ENCODE results near the gene FBXO15. TPM values are rescaled to one million over a fixed set of nuclear protein-coding genes. Genes with fewer than 3 reads are reported as not detected.

The FBXO15 gene
- total RNA-seq, 1 experiment from 2014 or later = 0.91 TPM

DNA sequence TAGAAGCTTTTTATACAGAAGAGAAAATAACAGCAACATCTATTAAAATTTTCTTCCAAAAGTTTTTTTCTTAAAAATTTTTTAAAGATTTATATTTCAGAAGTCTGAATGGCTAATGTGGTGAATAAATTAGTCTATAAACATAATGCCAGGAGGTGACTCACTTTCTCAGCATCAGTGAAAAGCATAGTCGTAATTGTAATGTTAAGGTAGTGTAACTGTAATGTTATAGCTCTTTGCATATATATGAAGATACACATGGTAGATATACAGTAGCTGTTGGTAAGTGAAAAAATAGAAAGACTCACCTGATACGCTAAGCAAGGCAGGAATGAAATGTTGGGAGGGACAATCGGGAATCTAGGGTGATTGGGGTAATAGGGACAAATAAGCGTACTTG, 6.2 kb upstream of the FBXO15 start:
- no peak for DNase-seq (ENCODE audit: low read depth)

DNA sequence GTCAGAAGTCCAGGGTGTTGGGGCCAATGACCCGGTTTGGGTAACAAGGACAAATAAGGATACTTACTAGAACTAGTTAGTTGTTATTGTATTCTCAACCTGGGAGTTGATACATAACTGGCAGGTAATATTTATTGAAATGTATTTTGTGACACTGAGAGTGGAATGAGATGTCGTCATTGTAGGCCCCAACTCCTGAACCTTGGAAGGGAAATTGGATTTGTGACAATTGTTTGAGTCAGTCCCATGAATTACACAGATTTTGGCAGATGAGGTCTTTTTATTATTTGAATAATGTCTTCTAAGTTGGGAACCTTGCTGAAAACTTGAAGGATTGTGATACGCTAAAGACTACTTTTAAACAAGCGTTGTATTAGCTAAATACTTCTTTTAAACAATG, 5.7 kb upstream of the FBXO15 start:
- DNase-seq (ENCODE audit: low read depth) = no peak

DNA sequence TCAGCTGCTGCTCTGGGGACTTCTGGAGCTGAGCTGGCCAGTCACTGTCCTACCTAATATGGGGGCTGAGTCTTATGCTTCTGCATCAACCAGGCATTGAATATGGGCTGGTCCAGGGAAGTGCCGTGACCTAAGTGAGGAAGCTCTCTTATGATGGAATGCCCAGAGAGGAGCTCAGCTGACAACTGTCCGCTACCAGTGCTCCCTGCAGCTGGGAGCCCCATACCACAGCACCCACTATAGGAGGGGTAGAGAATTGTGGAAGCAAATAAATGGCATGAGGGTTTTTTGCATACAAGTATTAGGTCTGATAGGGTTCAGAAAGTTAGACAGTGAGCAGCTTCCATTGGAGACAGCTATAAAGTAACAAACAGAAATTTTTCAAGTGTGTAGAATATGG, 5.2 kb upstream of the FBXO15 start:
- no peak for DNase-seq (ENCODE audit: low read depth)

DNA sequence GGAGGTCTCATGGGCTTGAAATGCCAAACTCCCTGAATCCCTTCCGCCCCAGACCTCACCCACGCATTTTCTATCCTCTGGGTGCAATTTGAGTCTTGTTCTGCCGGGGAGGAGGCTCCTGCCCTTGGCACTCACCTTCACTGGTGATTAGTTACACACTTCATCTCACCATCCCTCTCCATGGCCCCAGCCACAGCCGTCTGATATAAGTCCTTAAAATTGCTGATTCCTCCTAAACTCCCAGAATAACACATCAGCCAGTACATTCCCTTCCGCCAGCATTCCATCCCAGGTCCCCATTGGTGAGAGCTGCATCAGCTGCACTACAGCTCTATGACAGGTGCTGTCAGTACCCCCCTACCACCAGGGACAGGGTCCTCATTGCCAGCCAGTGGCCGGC, 4.6 kb upstream of the FBXO15 start:
- DNase-seq (ENCODE audit: low read depth) = no peak

DNA sequence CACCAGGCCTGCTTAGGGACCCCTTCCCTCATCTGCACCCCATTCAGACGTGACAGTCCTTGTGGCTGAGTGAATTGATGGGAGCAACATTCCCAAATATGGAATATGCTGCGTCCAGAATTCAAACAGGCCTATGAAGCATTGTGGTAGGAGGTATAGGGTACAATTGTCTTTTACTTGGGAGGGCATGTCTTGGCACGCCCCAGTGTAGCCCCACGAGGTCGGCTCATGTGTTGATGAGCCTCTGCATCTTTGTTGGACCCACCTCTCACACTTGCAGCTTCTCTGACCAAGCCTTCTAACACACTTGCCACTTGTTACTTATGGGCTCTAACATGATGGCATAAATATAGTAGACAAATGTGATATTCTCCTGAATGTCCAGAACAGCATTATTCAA, 2.2 kb upstream of the FBXO15 start:
- DNase-seq (ENCODE audit: low read depth) = no peak

DNA sequence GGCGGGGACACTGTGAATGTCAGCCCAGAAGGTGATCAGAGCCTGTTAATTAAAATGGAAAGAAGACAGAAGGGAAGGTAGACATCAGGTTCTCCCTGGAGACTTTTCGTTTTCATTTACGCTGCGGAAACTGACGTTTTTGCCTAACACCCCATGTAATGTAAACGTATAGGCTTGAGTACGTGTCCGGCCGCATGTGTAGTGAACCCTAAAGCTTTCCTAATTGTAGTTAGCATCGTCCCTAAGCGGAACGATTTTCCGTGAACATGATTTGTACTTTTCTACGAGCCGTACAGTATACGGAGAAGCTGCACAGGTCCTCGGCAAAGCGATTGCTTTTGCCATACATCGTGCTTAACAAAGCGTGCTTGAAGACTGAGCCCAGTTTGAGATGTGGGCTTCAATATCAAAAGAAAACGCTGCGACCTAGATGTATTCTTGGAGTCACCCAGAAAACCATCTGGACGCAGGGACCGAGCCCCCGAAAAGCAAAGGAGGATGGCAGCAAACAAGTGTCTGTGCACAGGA, 973 bp upstream of the FBXO15 start:
- no peak for DNase-seq (ENCODE audit: low read depth)

DNA sequence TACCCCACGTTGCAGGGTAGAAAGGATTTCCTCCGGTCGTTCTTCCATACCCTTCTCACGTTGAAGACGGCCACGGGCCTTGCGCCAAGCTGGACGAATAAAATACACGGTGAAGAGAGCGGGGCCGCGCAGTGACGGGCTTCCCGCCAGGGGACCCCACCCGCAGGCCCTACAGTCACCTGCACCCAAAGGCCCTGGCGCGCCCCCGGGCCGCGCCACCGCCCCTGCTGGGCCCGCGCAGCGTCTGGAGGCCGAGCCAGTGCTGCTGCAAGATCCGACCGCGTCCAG, 199 bp downstream of the FBXO15 start:
- no peak for DNase-seq (ENCODE audit: low read depth)

- no peak for DNase-seq (ENCODE audit: low read depth)
Measured at GRCh38 chr18:74146756-74147155, 878 bp downstream of the FBXO15 start.

- DNase-seq (ENCODE audit: low read depth) = no peak
Measured at GRCh38 chr18:74142252-74142651, 5.4 kb downstream of the FBXO15 start.

GRCh38 chr18:74141667-74142066, 6.0 kb downstream of the FBXO15 start:
- DNase-seq (ENCODE audit: low read depth) = no peak

DNA sequence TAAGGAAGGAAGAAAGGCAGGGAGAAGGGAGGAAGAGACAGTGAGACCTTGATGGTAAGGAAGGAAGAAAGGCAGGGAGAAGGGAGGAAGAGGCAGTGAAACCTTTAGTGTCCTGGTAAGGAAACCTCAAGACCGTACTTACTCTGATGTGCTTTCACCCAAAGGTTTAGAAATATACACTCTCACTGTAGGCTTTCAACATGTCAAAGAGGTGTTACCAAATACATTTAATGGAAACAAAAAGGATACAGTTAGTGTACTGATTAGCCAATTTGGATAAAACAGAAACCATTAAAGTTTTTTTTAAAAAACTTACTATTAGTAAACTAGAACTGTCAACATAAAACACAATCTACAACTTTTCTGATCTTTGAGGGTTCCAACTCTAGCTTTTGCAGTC, 7.1 kb downstream of the FBXO15 start:
- DNase-seq (ENCODE audit: low read depth) = no peak

GRCh38 chr18:74139888-74140287, 7.7 kb downstream of the FBXO15 start:
- peak; percentile 32 for DNase-seq (ENCODE audit: low read depth)

DNA sequence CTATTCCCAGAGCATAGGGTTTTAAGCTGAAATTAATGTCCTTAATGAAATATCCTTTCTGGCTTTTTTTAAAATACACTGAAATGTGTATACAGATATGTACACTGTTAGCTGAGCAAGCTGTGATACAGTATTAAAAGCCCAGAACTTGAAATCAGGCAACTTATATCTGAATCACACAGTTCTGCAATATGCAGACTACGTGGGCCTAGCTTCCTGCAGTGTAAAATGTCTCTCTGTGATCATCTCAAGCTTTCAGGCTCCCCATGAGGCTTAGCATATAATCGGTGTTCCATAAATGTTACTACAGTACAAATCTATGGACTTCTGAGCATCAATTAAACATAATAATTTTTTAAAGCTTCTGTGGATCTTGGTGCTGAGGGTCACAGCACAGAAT, 8.2 kb downstream of the FBXO15 start:
- no peak for DNase-seq (ENCODE audit: low read depth)

- no peak for DNase-seq (ENCODE audit: low read depth)
Measured at GRCh38 chr18:74137920-74138538, 9.6 kb downstream of the FBXO15 start.

DNA sequence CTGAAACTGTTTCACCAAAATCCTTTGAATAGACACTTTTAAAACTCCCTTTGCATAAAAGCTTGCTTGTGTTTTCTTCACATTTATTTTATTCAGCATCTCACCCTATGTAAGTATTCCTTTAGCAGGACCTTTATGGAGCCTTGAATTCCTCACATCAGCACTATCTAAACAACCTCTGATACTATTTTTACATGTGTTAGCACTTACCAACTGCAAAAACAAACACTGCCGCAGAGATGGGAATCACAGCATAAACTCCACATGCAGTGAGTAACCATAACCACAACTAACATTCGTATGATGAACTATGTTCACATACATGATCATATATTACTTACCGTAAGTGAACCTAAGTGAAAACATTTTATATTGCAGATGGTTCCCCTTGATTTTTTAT, 15.4 kb downstream of the FBXO15 start:
- no peak for DNase-seq (ENCODE audit: low read depth)

DNA sequence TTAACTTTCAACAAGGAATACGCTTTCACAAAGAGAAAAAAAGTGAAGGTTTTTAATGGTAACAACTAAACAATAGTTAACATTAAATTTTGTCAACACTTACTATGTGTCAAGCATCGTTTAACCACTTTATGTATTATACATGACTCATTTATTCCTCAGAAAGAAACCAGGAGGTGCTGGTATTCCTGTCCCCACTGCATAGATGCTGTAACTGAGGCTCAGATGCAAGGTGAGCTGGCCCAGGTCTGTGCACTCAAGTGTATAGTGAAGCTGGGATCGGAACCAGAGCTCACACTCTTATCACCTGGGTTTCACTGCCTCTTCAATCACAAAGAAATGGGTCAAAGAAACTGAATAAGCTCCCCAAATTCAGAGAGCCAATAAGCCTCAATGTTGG, 16.5 kb downstream of the FBXO15 start:
- no peak for DNase-seq (ENCODE audit: low read depth)

- no peak for DNase-seq (ENCODE audit: low read depth)
Measured at GRCh38 chr18:74128159-74128558, 19.5 kb downstream of the FBXO15 start.

- DNase-seq (ENCODE audit: low read depth) = no peak
Measured at GRCh38 chr18:74126684-74127655, 20.7 kb downstream of the FBXO15 start.

DNA sequence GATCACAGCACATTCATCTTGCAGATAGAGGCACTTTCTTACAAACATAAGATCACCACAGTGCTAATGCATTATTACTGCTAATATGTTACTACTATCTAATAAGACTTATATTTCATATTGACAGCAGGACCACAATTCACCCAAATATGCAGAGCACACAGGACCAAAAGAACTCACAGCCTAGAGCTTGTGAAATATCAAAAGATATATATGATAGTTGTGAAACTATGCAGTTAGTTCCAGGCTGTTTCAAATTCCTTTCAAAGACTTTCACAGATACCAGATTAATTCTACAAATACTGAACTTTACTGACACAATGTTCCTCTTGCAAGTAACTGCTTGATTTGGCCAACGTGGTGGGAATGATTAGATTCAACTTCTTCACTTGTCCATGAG, 23.0 kb downstream of the FBXO15 start:
- DNase-seq (ENCODE audit: low read depth) = no peak

DNA sequence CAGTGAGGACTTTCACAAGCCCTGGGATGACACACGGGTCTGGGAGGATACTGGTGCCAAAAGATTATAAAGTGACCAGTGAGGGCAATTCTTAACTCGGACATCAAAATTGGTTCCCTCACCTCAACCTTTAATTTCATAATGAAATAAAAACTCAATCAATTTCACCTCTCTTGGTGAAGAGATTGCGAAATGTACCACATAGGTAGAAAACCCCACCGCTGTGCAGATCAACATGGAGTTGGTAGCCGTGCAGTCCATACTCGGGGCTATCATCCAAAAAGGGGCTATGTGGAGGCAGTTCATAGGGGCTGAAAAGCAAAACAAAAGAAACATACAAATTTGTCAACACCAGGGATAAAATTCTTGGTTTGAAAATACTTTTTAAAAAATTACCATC, 24.4 kb downstream of the FBXO15 start:
- no peak for DNase-seq (ENCODE audit: low read depth)

DNA sequence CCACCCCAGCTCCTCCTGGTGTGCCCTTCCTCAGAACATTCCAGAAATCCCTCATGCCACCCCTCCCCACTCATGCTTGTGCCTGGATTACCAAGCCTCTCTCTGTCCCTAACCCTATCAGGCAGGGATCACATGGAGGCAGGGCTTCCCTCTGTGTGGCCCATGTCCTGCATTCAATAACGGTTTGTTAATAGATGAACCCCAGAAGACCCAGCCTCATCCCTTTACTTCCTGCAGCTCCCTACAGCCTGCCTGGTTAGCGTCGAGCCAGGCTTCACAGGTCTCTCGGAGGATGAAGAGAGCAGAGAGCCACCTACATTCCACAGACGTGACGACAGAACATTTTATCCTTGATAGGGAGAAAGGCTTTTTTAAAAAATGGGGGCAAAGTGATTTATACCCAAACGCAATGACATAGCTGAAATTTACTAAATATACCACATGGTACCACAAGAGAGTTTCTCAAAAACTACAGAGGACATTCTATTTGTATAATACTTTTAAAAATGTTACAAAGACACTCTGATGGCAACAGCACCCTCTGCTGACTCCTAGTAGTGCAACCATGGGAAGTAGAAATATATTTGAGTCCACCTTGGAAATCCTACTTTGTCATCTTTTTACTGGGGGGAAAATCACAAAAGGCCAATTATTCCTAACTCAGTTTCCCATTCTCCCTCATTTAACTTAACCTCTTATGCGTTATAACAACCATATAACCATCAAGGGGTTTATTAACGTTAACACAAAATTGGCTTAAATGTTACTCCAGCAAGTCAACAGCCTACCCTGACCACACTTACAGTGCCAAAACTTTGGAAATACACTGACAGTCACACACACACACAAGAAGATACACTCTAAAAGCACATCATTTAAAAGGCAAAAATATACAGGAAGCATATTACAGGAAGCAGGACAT, 30.7 kb downstream of the FBXO15 start:
- peak; percentile 27 for DNase-seq (ENCODE audit: low read depth)

DNA sequence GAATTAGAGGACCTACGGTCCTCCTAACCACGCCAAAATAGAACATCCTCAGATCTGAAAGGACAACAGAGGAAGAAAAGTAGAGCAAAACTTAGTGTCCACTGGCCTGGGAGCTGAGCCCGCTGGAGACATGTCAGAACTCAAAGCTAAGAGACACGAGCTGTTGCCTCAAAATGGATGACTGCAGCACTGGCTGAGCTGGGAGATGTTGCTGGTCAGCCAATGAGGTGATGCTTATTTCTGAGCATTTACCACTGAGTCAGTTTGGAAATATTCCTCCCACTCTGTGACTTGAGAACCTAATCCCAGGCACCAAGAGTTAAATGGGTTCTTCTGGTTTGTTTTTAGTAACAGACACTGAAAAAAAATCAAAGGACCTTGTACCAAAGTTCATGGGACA, 32.6 kb downstream of the FBXO15 start:
- peak; percentile 28 for DNase-seq (ENCODE audit: low read depth)

Measured in Daoy (cell line).